PC-9 (cell line): ENCODE measurements around the gene HPS1. TPM values are rescaled to one million over a fixed set of nuclear protein-coding genes. Genes with fewer than 3 reads are reported as not detected.

Source experiments
- BruUV-seq: library from RNA; stranded (reverse); fragments of 400-500 nt; replicated peaks from 2 replicates; lab custom pipeline; 2021; lab: Mats Ljungman, UMichigan
- CTCF ChIA-PET: fragments of 300-600 bp; sonication (Branson Sonifier 250); formaldehyde crosslinking; loops from one replicate; lab custom pipeline; 2022; ENCODE audit warnings: antibody characterized with exemption; lab: Charles Lee
- POLR2A ChIA-PET: fragments of 300-600 bp; sonication (Branson Sonifier 250); formaldehyde crosslinking; loops from one replicate; lab custom pipeline; 2022; ENCODE audit warnings: antibody characterized with exemption; ENCODE audit not compliant: unreplicated experiment; lab: Charles Lee
- DNase-seq, 2 experiments: peaks; one replicate each; pipeline versions ENCODE4 v3.0.0 to v3.0.0-alpha.2; 2015 to 2022; ENCODE audit warnings: mixed read lengths in 1 of 2
- H2AFZ ChIP-seq: fragments of 200-600 bp; sonication (generic); 2 replicates; pipeline ENCODE4 v1.8.1; 2017; ENCODE audit warnings: antibody characterized with exemption
- H3F3A ChIP-seq: fragments of 200-600 bp; sonication (generic); 2 replicates; pipeline ENCODE4 v1.8.1; 2017; ENCODE audit warnings: antibody characterized with exemption, mild to moderate bottlenecking, low read depth; ENCODE audit not compliant: insufficient read depth
- H3K27ac ChIP-seq: fragments of 200-600 bp; sonication (generic); 2 replicates; pipeline ENCODE4 v1.6.1; 2016; ENCODE audit warnings: mixed run types
- H3K27me3 ChIP-seq: fragments of 200-600 bp; sonication (generic); 2 replicates; pipeline ENCODE4 v1.6.1; 2016; ENCODE audit warnings: low read depth, mixed run types; ENCODE audit not compliant: insufficient read depth
- H3K36me3 ChIP-seq: fragments of 200-600 bp; sonication (generic); 2 replicates; pipeline ENCODE4 v1.6.1; 2016; ENCODE audit warnings: low read depth, mixed run types
- H3K4me1 ChIP-seq: fragments of 200-600 bp; sonication (generic); replicated peaks from 2 replicates; pipeline ENCODE4 v1.6.1; 2016; ENCODE audit warnings: mixed run types; ENCODE audit not compliant: insufficient read depth
- H3K4me2 ChIP-seq: fragments of 200-600 bp; sonication (generic); 2 replicates; pipeline ENCODE4 v1.6.1; 2017; ENCODE audit warnings: mixed run types
- H3K4me3 ChIP-seq: fragments of 200-600 bp; sonication (generic); 2 replicates; pipeline ENCODE4 v1.6.1; 2016; ENCODE audit warnings: mixed run types
- H3K79me2 ChIP-seq: fragments of 200-600 bp; sonication (generic); 2 replicates; pipeline ENCODE4 v1.6.1; 2017; ENCODE audit warnings: low read depth, mixed run types
- H3K9me2 ChIP-seq: fragments of 200-600 bp; sonication (generic); 2 replicates; pipeline ENCODE4 v1.8.1; 2017; ENCODE audit warnings: mild to moderate bottlenecking; ENCODE audit not compliant: insufficient read depth
- H3K9me3 ChIP-seq: fragments of 200-600 bp; sonication (generic); 2 replicates; pipeline ENCODE4 v1.8.1; 2016; ENCODE audit warnings: low read depth; ENCODE audit not compliant: insufficient read depth
- H4K20me1 ChIP-seq: fragments of 200-600 bp; sonication (generic); 2 replicates; pipeline ENCODE4 v1.8.1; 2017; ENCODE audit not compliant: insufficient read depth
- EZH2 ChIP-seq: fragments of 200-600 bp; sonication (generic); IDR thresholded peaks from 2 replicates; pipeline ENCODE4 v1.8.0; 2017; ENCODE audit warnings: antibody characterized with exemption, low read depth
- intact Hi-C: fragments of 100-400 bp; cut with micrococcal nuclease; formaldehyde crosslinking; loops from one replicate; pipeline ENCODE4 v1.10.0; 2022; ENCODE audit not compliant: unreplicated experiment
- total RNA-seq: library from RNA; stranded (reverse); gene quantifications from 2 replicates; pipeline ENCODE4 v1.2.3, GENCODE V29; 2021
- TF ChIP-seq, protein P1 (sequence below): fragments of 200-600 bp; sonication (generic); conservative IDR thresholded peaks from 2 replicates; pipeline ENCODE4 v1.6.1; 2017; ENCODE audit warnings: mixed run types, antibody characterized with exemption, mild to moderate bottlenecking, moderate library complexity

Gene HPS1
- total RNA-seq, 1 experiment from 2014 or later = 43.2 TPM

DNA sequence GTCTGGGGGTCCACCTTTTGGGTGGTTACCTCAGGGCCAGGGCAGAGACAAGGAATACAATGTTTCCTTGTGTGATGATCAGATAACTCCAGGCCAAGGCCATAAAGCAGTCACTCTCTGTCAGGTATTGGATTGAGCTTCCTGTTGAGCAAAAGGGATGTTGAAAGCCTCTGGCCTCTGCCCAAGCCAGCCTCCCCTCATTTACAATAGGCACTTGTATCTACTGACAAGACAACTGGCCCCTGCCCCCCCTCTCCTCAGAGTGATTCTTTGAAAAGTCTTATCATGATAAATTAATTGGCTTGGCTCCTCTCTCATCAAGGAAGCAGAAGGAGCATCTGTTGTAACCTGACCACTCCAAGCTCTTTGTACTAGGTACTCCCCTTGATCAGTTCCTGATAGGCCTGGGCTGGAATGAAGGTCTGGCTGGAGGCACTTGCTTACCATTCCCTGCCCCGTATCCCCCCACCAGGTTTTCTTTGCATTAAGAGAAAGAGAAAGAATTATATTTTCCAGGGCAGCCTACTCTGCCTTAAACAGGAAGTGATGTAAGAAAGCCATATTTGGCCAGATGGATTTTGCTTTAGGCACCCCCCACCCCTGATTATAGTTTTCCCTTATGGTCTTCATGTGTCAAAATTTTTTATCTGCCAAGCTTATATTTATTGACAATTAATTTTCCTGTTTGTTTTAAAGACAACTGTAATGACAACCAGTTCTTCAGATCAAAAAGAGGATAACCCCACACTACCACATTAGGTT is 42.1 kb upstream of the HPS1 start:
- BruUV-seq = no TSS peak
- Histone ChIP-seq H3K9me3 (no peaks in the 10 kb centered on the region), H3K27me3 (no peaks in the 10 kb centered on the region), H3K4me2 (no peak overlapping the region), H2AFZ (no peak overlapping the region), H3K4me3 (no peak overlapping the region), H3F3A (no peaks in the 10 kb centered on the region), H3K36me3 (no peaks in the 10 kb centered on the region), H3K4me1 (no peaks in the 10 kb centered on the region), H3K27ac (no peak overlapping the region), H3K9me2 (no peaks in the 10 kb centered on the region), H4K20me1 (no peaks in the 10 kb centered on the region), H3K79me2 (no peaks in the 10 kb centered on the region)
- DNase-seq = no peak
- intact Hi-C loops = no loop called here
- POLR2A ChIA-PET = no interaction called here
- CTCF ChIA-PET = no interaction called here
- no peak for TF ChIP-seq EZH2
- TF ChIP-seq, protein P1, sequence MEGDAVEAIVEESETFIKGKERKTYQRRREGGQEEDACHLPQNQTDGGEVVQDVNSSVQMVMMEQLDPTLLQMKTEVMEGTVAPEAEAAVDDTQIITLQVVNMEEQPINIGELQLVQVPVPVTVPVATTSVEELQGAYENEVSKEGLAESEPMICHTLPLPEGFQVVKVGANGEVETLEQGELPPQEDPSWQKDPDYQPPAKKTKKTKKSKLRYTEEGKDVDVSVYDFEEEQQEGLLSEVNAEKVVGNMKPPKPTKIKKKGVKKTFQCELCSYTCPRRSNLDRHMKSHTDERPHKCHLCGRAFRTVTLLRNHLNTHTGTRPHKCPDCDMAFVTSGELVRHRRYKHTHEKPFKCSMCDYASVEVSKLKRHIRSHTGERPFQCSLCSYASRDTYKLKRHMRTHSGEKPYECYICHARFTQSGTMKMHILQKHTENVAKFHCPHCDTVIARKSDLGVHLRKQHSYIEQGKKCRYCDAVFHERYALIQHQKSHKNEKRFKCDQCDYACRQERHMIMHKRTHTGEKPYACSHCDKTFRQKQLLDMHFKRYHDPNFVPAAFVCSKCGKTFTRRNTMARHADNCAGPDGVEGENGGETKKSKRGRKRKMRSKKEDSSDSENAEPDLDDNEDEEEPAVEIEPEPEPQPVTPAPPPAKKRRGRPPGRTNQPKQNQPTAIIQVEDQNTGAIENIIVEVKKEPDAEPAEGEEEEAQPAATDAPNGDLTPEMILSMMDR = no peak

DNA sequence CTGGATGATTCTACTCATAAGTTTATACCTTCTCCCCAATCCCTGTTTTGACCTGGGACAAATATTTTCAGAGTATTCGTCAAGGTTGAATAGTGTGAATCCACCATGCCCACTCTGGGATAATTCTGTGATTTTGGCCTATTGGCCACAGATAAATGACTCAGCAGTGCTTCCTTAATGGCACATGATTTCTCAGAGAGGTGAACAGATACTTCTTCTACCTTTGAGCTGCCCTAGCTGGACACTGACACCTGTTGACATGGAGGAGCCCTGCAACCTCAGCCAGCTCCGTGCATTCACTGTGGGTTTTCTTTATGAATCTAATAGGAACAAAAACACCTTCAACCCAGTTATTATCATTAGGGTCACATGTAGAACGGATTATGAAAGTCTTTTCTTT is 40.9 kb upstream of the HPS1 start:
- intact Hi-C loops = no loop called here

DNA sequence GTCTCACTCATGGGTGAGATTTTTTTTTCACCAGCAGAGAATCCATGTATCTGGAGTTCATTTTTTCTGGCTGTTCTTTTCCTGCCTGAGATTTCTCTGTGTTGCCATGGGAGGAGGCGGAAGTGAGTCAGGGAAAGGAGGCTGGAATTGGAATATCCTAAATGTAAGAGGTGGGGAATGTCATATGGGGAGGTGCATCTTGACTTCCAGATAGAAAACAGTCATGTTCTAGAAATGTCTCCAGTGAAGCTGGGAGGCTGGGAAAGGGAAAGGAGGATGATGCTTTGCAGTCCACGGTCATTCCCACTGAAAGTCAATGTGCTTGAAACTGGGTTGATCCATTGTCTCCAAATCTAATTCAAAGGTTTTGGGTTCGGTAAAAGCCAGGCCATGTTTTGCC is 39.7 kb upstream of the HPS1 start:
- no peak for DNase-seq
- H2AFZ ChIP-seq = no peak overlapping the region
- no peak overlapping the region for H3K4me3 ChIP-seq

More for the DNA sequence above, 40.9 kb upstream of the HPS1 start:
- H3K27ac ChIP-seq = no peak overlapping the region
- no peaks in the 10 kb centered on the region for H4K20me1 ChIP-seq
- H3K9me3 ChIP-seq = no peaks in the 10 kb centered on the region
- no peaks in the 10 kb centered on the region for H3K4me1 ChIP-seq
- no peak overlapping the region for H3K4me2 ChIP-seq
- H2AFZ ChIP-seq = no peak overlapping the region
- TF ChIP-seq, protein P1 = no peak
- no peak for TF ChIP-seq EZH2
- CTCF ChIA-PET = no interaction called here
- no peaks in the 10 kb centered on the region for H3F3A ChIP-seq
- H3K79me2 ChIP-seq = no peaks in the 10 kb centered on the region
- POLR2A ChIA-PET = no interaction called here
- BruUV-seq = no TSS peak
- H3K27me3 ChIP-seq = no peaks in the 10 kb centered on the region
- H3K36me3 ChIP-seq = no peaks in the 10 kb centered on the region
- H3K4me3 ChIP-seq = no peak overlapping the region
- DNase-seq = no peak
- no peaks in the 10 kb centered on the region for H3K9me2 ChIP-seq

More for the DNA sequence above, 39.7 kb upstream of the HPS1 start:
- Histone ChIP-seq H3K9me2 (no peaks in the 10 kb centered on the region), H3F3A (no peaks in the 10 kb centered on the region), H3K79me2 (no peaks in the 10 kb centered on the region), H4K20me1 (no peaks in the 10 kb centered on the region), H3K9me3 (no peaks in the 10 kb centered on the region), H3K36me3 (no peaks in the 10 kb centered on the region), H3K27me3 (no peaks in the 10 kb centered on the region), H3K27ac (no peak overlapping the region), H3K4me1 (no peaks in the 10 kb centered on the region), H3K4me2 (no peak overlapping the region)
- ChIA-PET CTCF (no interaction called here), POLR2A (no interaction called here)
- intact Hi-C loops = no loop called here
- no peak for TF ChIP-seq EZH2
- TF ChIP-seq, protein P1 = no peak
- BruUV-seq = no TSS peak
